DMS53 treated with DMSO at 0.1 percent for 48 hours (cell line): ENCODE measurements around the gene KIF15.

Experiments used
- DNase-seq: peaks from one replicate; lab custom pipeline; 2025; ENCODE audit not compliant: unreplicated experiment; lab: John Stamatoyannopoulos, UW

Gene KIF15

DNA sequence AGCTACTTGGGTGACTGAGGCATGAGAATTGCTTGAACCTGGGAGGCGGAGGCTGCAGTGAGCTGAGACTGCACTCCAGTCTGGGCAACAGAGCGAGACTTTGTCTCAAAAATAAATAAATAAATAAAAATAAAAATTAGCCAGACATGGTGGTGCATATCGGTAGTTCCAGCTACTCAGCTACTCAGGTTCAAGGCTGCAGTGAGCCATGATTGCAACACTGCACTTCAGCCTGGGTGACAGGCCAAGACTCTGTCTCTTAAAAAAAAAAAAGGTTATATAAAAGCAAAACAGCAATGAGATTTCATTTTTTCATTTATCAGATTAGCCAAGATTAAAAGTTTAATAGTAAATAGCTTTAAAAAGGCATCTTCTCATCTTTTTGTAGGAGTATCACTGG lies 115.7 kb downstream of the KIF15 start:
- DNase-seq = no peak

DNA sequence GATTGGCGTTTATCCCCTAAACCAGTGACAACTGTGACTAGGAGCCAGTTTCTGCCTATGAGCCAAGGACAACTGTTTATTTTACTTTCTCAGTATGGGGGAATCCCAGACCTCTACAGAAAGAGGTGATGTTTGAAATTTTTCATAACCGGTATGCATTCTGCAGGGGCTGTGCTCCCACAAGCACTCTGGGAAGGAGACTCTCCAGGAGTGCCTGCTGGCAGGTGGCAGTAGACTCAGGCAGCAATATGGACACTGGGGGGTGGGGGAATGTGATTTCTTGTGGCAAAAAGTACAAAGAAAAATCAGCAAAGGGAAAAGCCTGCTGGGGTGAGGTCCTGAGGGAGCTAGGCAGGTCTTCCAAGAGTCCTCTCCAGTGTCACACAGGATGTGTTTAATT lies 118.7 kb downstream of the KIF15 start:
- no peak for DNase-seq

DNA sequence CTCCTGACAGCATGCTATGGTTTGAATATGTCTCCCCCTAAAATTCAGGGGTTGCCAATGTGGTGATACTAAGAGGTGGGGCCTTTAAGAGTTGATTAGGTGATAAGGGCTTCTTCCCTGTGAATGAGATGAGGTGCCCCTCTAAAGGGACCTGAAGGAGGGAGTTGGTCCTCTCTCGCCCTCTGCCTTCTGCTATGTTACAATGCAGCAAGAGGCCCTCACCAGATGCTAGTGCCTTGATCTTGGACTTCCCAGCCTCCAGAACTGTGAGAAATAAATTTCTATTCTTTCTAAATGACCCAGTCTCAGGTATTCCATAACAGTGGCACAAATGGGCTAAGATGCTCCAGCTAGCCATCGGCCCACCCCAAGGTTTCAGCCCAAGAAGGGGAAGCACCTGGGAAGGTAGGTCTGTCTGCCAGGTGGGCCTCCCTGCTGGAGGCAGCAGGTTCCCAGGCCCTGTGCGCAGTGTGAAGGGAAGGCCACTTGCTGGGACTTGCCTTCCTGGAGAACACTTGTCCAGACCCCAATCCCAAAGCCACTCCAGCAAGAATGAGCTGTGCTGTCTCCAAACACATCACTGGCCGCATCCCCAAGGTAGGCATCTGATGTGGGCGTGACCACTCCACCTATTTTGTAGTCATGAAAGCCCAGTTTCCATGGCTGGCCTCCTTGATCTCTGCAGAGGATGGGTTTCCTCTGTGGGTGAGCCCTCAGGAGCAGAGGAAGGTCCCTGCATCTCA lies 121.8 kb downstream of the KIF15 start:
- DNase-seq = no peak

DNA sequence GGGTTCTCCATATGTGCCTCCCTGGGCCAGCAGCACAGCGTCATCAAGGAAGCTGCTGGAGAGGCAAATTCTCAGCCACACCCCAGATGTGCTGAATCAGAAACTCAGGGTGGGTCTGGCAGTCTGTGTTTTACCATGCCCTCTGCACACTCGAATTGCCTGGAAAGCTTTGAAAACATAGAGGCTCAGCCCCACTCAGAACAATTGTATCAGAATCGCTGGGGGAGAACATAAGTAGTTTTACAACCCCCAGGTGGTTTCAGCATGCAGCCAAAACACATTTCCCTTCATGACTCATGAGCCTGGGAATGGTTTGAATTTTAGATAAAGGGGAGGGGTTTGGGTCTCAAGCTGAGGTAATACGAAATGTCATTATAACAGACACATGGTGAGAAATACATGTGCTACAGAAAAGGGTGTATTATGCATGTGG lies 122.4 kb downstream of the KIF15 start:
- DNase-seq = no peak

DNA sequence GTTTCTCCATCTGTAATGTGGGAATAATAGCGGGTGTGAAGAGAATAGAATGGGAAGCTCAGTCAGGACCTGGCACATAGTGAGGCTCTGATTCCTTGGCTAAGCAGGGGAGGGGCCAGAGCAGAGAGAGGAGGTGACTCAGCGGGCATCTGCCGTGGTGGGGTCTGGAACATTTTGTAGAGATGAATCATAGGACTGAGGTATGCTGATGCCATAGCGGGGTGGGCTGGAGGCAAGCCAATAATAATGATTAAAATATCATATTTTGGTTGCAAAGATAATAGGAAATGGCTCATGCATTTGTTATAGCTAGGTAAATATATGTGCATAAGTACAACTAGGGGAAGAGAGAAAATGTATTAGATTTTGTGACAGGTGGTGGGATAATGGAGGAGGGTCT lies 124.0 kb downstream of the KIF15 start:
- no peak for DNase-seq

DNA sequence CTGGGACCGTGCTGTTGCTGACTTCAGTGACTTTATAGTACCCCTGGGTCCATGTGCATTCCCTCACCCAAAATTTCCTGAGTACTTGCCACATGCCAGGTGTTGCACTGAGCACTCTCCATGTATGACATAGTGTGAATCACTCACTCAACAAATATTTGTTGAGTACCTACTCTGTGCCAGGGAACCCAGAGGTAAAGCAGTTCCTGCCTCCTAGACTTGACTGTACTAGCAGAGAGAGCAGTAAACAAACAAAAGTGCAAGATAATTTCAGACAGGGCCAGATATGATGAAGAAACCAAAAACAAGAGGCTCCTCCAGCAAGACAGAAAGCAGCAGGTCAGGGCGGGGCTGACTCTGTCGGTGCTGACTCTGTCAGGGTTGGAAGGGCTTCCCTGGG lies 125.0 kb downstream of the KIF15 start:
- DNase-seq = no peak

DNA sequence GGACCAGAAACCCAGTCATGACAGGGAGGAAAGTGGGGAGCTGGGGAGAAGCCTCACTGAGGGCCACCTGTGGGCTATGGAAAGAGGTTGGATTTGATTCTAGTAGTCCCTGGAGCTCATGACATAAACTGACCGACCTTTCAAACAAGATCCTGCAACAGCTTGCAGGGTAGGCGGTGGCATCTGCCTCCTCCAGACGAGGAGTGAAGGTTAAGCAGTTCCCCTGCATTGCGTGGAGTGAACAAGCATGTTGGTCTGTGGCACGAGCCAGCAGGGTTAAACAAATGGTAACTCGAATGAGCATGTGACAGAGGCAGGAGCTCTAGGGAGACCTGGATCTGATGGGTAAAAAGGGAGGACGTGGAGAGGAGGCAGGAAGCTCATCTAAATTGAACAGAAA lies 125.5 kb downstream of the KIF15 start:
- DNase-seq = no peak

DNA sequence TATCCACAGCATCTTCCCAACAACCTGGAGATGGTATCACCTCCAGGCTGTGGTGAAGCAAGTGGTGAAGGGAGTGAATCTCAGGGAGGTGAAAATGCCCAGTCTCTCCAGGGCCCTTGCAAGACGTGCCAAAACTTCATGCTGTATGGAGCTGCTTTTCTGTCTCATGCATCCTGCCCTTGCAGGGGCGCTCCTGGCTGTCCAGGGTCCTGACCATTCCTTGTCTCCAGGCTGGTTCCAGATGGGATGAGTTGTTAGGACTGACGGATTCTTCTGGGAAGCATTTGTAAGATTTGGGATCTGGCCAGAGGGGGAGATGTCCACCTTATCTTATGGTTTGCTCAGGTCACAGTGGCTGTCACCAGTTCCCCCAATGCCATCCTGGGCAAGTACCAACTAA lies 128.7 kb downstream of the KIF15 start:
- DNase-seq = no peak

DNA sequence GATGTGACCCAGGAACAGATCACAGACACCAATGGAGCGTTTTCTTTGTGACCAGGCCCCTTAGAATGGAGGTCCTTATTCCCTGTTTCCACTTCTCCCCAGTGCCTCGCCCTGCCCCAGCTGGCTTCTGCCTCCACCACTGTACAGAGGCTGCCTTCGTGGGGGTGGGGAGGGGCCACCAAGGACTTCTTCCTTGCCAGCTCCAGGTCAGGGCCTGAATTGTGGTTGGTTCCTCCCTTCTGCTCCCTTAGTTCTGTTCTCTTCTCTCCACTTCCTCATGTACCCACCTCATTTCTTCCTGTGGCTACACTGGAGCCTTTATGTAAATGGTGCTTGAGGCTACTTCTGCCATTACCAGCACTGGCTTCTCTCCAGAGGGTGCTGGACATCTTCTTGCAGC lies 129.3 kb downstream of the KIF15 start:
- no peak for DNase-seq

DNA sequence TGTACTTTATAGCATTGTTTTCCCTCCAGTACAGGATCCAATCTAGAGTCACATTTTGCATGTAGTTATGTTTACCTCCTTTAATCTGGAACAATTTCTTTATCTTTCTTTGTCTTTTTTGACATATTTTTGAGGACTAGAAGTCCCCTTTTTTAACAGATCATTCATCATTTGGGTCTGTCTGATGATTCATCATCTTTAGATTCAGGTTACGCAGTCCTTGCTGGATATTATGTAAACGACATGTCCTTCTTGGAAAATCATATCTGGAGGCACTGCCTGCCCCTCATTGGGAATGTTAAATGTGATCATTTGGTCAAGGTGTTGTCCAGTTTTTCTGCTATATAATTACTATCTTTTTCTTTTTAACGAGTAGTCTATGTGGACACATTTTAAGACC lies 131.1 kb downstream of the KIF15 start:
- no peak for DNase-seq

DNA sequence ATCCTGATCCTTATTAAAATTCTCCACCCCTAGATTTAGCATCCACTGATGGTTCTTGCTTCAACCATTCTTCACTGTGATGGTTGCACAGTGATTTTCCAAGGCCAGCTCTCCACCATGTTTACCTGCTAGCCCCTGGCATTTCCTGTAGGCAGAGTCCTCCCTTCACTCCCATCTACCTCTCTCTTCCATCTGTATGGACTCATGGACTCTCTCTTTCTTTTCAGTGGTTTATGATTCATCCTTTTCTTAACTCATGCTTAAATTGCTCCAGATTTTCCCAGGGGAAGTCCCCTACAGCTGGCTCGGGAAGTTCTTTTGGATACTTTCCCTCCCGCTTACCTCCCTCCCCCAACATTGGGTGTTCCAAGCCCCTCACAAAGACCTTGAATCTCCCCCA lies 131.5 kb downstream of the KIF15 start:
- no peak for DNase-seq

DNA sequence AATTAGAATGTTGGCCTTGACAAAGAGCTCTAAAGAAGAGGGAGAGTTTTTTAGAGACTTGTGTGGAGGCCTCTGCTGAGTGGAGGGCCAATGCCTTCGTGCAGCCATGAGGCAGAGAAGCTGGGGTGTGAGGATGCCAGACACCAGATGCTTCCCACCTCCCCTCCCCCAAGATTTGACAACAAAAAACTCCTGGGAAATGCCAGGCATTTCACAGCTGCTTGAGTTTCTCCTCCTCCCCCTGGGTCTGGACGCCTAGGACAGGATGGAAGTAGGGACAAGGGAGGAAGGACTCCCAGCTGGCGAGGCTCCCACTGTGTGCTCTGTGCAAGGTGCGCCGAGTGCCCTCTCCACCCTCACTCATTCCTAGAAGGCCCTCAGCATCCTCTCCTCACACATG lies 132.9 kb downstream of the KIF15 start:
- DNase-seq = no peak

DNA sequence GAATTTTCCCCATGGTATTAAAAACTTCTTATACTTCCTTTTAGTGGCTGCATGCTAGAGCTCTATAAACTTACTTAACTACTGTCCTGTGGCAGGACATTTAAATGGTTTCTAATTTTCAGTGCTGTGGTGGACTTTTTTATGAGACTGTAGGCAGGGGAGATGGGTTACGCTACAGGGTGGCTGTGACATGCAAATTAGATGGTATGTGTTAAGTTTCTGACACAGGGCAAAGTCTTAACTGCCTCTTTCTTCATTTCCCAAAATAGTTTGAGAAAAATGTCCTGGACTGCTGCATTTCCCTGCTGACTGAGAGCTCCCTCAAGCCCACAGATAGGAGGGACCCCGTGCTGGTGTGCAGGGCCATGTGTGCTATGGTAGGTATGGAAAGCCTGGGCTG lies 134.8 kb downstream of the KIF15 start:
- DNase-seq = no peak

DNA sequence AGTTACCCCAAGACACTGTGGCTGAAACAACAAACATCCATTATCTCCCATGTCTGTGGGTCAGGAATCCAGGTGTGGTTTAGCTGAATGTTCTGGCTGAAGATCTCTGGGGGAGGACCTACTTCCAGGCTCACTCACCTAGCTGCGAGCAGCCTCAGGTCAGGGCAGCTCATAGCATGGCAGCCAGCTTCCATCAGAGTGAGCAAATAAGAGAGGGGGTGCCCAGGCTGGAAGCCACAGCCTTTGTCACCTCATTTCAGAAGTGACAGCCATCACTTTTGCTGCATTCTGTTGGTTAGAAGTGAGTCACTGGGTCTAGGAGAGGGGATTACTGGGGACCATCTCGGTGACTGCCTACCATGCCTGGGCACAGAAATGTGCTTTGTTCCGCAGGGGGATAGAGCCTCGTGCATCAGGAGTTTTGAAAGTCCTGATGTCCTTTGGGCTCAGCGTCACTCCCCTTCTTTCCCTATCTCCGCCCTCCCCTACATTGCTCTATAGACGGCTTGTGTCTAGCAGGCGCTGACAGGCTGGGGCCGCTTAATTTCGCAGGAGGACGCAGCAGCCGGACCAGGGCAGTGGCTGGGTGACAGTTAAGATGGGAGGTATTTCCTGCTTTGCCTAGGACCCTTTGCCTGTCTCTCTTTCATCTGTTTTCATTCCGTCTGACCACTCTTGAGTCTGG lies 138.2 kb downstream of the KIF15 start:
- DNase-seq = no peak

DNA sequence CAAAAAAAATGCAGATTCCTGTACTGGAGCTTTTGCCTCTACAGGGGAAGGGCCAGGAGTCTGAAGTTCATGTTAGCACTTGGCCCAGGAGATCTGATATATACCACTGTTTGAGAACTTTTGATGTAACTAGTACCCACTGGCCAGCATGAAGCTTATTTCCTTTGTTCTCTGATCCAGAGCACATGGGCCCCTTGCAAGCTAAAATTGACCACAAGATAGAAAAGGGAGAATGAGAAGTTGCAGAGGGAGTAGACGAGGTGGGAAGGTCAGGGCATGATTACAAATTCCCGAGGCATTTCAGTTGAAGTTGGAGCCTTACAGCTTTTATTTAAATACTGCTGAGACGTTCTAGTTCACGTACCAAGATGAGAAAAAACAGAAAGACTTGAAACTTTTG lies 141.0 kb downstream of the KIF15 start:
- DNase-seq = no peak
